Adipocyte (in vitro differentiated cells): ENCODE data around the gene CTTNBP2NL.

ENCODE experiments used
- DNase-seq: peaks from one replicate; pipeline ENCODE4 v3.0.0-alpha.2; 2015; ENCODE audit warnings: low read depth
- H3K27me3 ChIP-seq: replicated peaks from 2 replicates; pipeline ENCODE4 v1.7.0; 2013; ENCODE audit warnings: mild to moderate bottlenecking, low read length, moderate library complexity; ENCODE audit not compliant: control insufficient read depth, insufficient read depth
- H3K36me3 ChIP-seq: 2 replicates; pipeline ENCODE4 v1.7.0; 2013; ENCODE audit warnings: low read length, mild to moderate bottlenecking, moderate library complexity; ENCODE audit not compliant: control insufficient read depth, insufficient read depth, severe bottlenecking
- H3K4me1 ChIP-seq: 2 replicates; pipeline ENCODE4 v1.7.0; 2013; ENCODE audit warnings: mild to moderate bottlenecking, low read length, moderate library complexity; ENCODE audit not compliant: control insufficient read depth, insufficient read depth
- H3K4me3 ChIP-seq: 2 replicates; pipeline ENCODE4 v1.7.0; 2013; ENCODE audit warnings: mild to moderate bottlenecking, low read length, moderate library complexity
- H3K9ac ChIP-seq: 2 replicates; pipeline ENCODE4 v1.7.0; 2013; ENCODE audit warnings: mild to moderate bottlenecking, low read length, moderate library complexity
- H3K9me3 ChIP-seq: 2 replicates; pipeline ENCODE4 v1.7.0; 2013; ENCODE audit warnings: mild to moderate bottlenecking, low read length, moderate library complexity; ENCODE audit not compliant: control insufficient read depth

The CTTNBP2NL gene

GRCh38 chr1:112395821-112396652 lies at the start of gene CTTNBP2NL:
Gene CTTNBP2NL (plus strand): TSS chr1:112396214. CDS start chr1:112416166, 19,952 bp downstream.
- Histone ChIP-seq H3K9ac (peak within 1 kb of the TSS; percentile 96), H3K4me1 (peaks cover 40% of the 10 kb centered on the region), H3K4me3 (peak within 1 kb of the TSS; percentile 98)

GRCh38 chr1:112346801-112347350 lies 49.1 kb upstream of the CTTNBP2NL start:
- no peak for DNase-seq
- Histone ChIP-seq H3K9me3 (peaks cover 18% of the 10 kb centered on the region), H3K27me3 (peaks cover 9% of the 10 kb centered on the region), H3K4me1 (no peaks in the 10 kb centered on the region), H3K36me3 (no peaks in the 10 kb centered on the region), H3K9ac (no peak overlapping the region), H3K4me3 (no peak overlapping the region)

More at GRCh38 chr1:112395821-112396652, at the start of gene CTTNBP2NL:
- H3K36me3 ChIP-seq = no peaks in the 10 kb centered on the region
- H3K27me3 ChIP-seq = no peaks in the 10 kb centered on the region
- peak; percentile 99 for DNase-seq
- H3K9me3 ChIP-seq = no peaks in the 10 kb centered on the region

- peak overlapping the region; percentile 25 for H3K9ac ChIP-seq
- DNase-seq = no peak
- peaks cover 7% of the 10 kb centered on the region for H3K36me3 ChIP-seq
- H3K27me3 ChIP-seq = no peaks in the 10 kb centered on the region
- no peaks in the 10 kb centered on the region for H3K9me3 ChIP-seq
- peaks cover 48% of the 10 kb centered on the region for H3K4me1 ChIP-seq
- H3K4me3 ChIP-seq = no peak overlapping the region
Observed at GRCh38 chr1:112356765-112357164, 39.2 kb upstream of the CTTNBP2NL start.

GRCh38 chr1:112357467-112357866 lies 38.5 kb upstream of the CTTNBP2NL start:
- Histone ChIP-seq H3K4me1 (peaks cover 48% of the 10 kb centered on the region), H3K9me3 (no peaks in the 10 kb centered on the region), H3K27me3 (no peaks in the 10 kb centered on the region), H3K36me3 (peaks cover 2% of the 10 kb centered on the region), H3K9ac (peak overlapping the region; percentile 91), H3K4me3 (no peak overlapping the region)
- no peak for DNase-seq

- Histone ChIP-seq H3K9me3 (no peaks in the 10 kb centered on the region), H3K4me1 (peaks cover 54% of the 10 kb centered on the region), H3K9ac (peak overlapping the region; percentile 91), H3K27me3 (no peaks in the 10 kb centered on the region), H3K4me3 (peak overlapping the region; percentile 81), H3K36me3 (no peaks in the 10 kb centered on the region)
- peak; percentile 28 for DNase-seq
Observed at GRCh38 chr1:112358061-112358770, 37.8 kb upstream of the CTTNBP2NL start.

- Histone ChIP-seq H3K4me3 (peak overlapping the region; percentile 81), H3K27me3 (no peaks in the 10 kb centered on the region), H3K9me3 (no peaks in the 10 kb centered on the region), H3K9ac (peak overlapping the region; percentile 91), H3K36me3 (no peaks in the 10 kb centered on the region), H3K4me1 (peaks cover 60% of the 10 kb centered on the region)
- peak; percentile 83 for DNase-seq
Observed at GRCh38 chr1:112358798-112359408, 37.1 kb upstream of the CTTNBP2NL start.

GRCh38 chr1:112359961-112360767 lies 35.9 kb upstream of the CTTNBP2NL start:
- Histone ChIP-seq H3K27me3 (no peaks in the 10 kb centered on the region), H3K9me3 (no peaks in the 10 kb centered on the region), H3K9ac (peak overlapping the region; percentile 91), H3K36me3 (no peaks in the 10 kb centered on the region), H3K4me3 (peak overlapping the region; percentile 81), H3K4me1 (peaks cover 60% of the 10 kb centered on the region)
- DNase-seq = peak; percentile 89

- Histone ChIP-seq H3K9ac (no peak overlapping the region), H3K4me1 (peaks cover 41% of the 10 kb centered on the region)
- DNase-seq = no peak
Observed at GRCh38 chr1:112363636-112364035, 32.4 kb upstream of the CTTNBP2NL start.

GRCh38 chr1:112368198-112368597 lies 27.8 kb upstream of the CTTNBP2NL start:
- DNase-seq = no peak
- no peak overlapping the region for H3K9ac ChIP-seq
- no peaks in the 10 kb centered on the region for H3K9me3 ChIP-seq
- H3K4me3 ChIP-seq = no peak overlapping the region
- no peaks in the 10 kb centered on the region for H3K36me3 ChIP-seq
- peaks cover 13% of the 10 kb centered on the region for H3K4me1 ChIP-seq
- no peaks in the 10 kb centered on the region for H3K27me3 ChIP-seq

More at GRCh38 chr1:112363636-112364035, 32.4 kb upstream of the CTTNBP2NL start:
- no peaks in the 10 kb centered on the region for H3K27me3 ChIP-seq
- no peaks in the 10 kb centered on the region for H3K36me3 ChIP-seq
- H3K9me3 ChIP-seq = no peaks in the 10 kb centered on the region
- no peak overlapping the region for H3K4me3 ChIP-seq

- Histone ChIP-seq H3K9ac (peak overlapping the region; percentile 39), H3K4me3 (peak overlapping the region; percentile 59), H3K27me3 (peaks cover 4% of the 10 kb centered on the region), H3K4me1 (peaks cover 7% of the 10 kb centered on the region), H3K9me3 (no peaks in the 10 kb centered on the region), H3K36me3 (no peaks in the 10 kb centered on the region)
- DNase-seq = peak; percentile 95
Observed at GRCh38 chr1:112369392-112370285, 26.4 kb upstream of the CTTNBP2NL start.
